HG03159 (cell line): ENCODE results near the gene NPHP4.

ENCODE experiments used
- ATAC-seq: cut with Tn5 transposase; IDR thresholded peaks from one replicate; pipeline ENCODE4 v1.9.1; 2021; ENCODE audit warnings: mild to moderate bottlenecking, moderate library complexity; ENCODE audit not compliant: unreplicated experiment

Gene NPHP4

GRCh38 chr1:5839161-5839880 lies 152.9 kb downstream of the NPHP4 start:
- no peak for ATAC-seq

- no peak for ATAC-seq
Measured at GRCh38 chr1:5837976-5838653, 154.1 kb downstream of the NPHP4 start.

- ATAC-seq = no peak
Measured at GRCh38 chr1:5836776-5837440, 155.3 kb downstream of the NPHP4 start.

GRCh38 chr1:5835179-5835562 lies 157.1 kb downstream of the NPHP4 start:
- ATAC-seq = no peak

- ATAC-seq = no peak
Measured at GRCh38 chr1:5834477-5835178, 157.6 kb downstream of the NPHP4 start.

- ATAC-seq = no peak
Measured at GRCh38 chr1:5833911-5834310, 158.3 kb downstream of the NPHP4 start.

- no peak for ATAC-seq
Measured at GRCh38 chr1:5832916-5833895, 159.0 kb downstream of the NPHP4 start.

GRCh38 chr1:5831600-5832335 lies 160.5 kb downstream of the NPHP4 start:
- no peak for ATAC-seq

GRCh38 chr1:5830771-5831599 lies 161.2 kb downstream of the NPHP4 start:
- ATAC-seq = no peak

GRCh38 chr1:5829414-5829813 lies 162.8 kb downstream of the NPHP4 start:
- no peak for ATAC-seq

- ATAC-seq = no peak
Measured at GRCh38 chr1:5828308-5828935, 163.8 kb downstream of the NPHP4 start.

- no peak for ATAC-seq
Measured at GRCh38 chr1:5827516-5827915, 164.7 kb downstream of the NPHP4 start.

GRCh38 chr1:5826601-5827000 lies 165.6 kb downstream of the NPHP4 start:
- ATAC-seq = no peak

GRCh38 chr1:5822726-5823125 lies 169.5 kb downstream of the NPHP4 start:
- no peak for ATAC-seq

- ATAC-seq = no peak
Measured at GRCh38 chr1:5822266-5822665, 170.0 kb downstream of the NPHP4 start.

GRCh38 chr1:5821540-5822176 lies 170.6 kb downstream of the NPHP4 start:
- ATAC-seq = no peak

- no peak for ATAC-seq
Measured at GRCh38 chr1:5820026-5820421, 172.2 kb downstream of the NPHP4 start.
